Urinary bladder (tissue), 4 donors: Measurements from ENCODE around the gene ACOX2. TPM values are rescaled to one million over a fixed set of nuclear protein-coding genes. Genes with fewer than 3 reads are reported as not detected.

Experiments
- DNase-seq: peaks from one replicate; pipeline ENCODE4 v3.0.0-alpha.2; 2015; ENCODE audit errors: extremely low spot score
- H3K27ac ChIP-seq: one replicate; pipeline ENCODE4 v1.5.1; 2013; ENCODE audit warnings: low read depth, mild to moderate bottlenecking, moderate library complexity
- H3K36me3 ChIP-seq: one replicate; pipeline ENCODE4 v1.6.1; 2013; ENCODE audit warnings: mild to moderate bottlenecking, moderate library complexity; ENCODE audit not compliant: insufficient read depth
- H3K4me1 ChIP-seq: one replicate; pipeline ENCODE4 v1.6.1; 2013; ENCODE audit warnings: mild to moderate bottlenecking, moderate library complexity; ENCODE audit not compliant: insufficient read depth
- H3K4me3 ChIP-seq: one replicate; pipeline ENCODE4 v1.5.1; 2013; ENCODE audit warnings: low read depth, low read length
- WGBS: extraction: QIAGEN DNeasy Blood & Tissue Kit; methylation state at CpG from one replicate; pipeline ENCODE4 v1.1.7; 2013; 5-methylcytosine and 5-hydroxymethylcytosine counted together
- polyA plus RNA-seq: library from polyadenylated mRNA; stranded (reverse); fragments of 200-250 nt; gene quantifications from one replicate; pipeline ENCODE4 v1.2.3, GENCODE V29; 2013
- total RNA-seq: library from RNA; depleted of rRNA; stranded (reverse); fragments of >200 nt; gene quantifications from one replicate; pipeline ENCODE4 v1.2.3, GENCODE V29; 2014
- donor health status: healthy with polysubstance abuse.
- donor health status: healthy.

ACOX2 gene
- total and polyA plus RNA-seq, 2 donors: 25.7 to 28.8 TPM

DNA sequence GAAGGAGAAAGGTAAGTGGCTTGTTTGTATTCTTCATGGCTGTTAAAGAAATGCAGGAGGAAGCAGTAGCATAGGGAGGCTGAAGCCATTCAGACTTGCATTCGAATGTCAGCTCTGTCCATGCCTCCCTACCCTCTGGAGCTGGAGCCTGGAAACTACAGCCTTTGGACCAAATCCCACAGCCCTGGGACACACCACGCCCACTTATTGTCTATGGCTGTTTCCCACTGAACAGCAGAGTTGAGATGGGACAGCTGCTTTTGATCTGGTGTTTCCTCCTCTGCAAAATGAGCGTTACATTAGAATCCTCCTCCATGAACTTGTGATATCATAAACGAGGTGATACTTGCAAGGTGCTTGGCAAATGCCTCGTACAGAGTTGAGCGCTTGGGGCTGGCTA is 36.6 kb upstream of the ACOX2 start:
- H3K27ac ChIP-seq: no peak overlapping the region
- no peak overlapping the region for H3K4me3 ChIP-seq
- DNase-seq: peak; percentile 46
- H3K4me1 ChIP-seq: no peaks in the 10 kb centered on the region
- H3K36me3 ChIP-seq: no peaks in the 10 kb centered on the region
- WGBS: 43% methylated on average over 6 of the region's 6 CpGs

DNA sequence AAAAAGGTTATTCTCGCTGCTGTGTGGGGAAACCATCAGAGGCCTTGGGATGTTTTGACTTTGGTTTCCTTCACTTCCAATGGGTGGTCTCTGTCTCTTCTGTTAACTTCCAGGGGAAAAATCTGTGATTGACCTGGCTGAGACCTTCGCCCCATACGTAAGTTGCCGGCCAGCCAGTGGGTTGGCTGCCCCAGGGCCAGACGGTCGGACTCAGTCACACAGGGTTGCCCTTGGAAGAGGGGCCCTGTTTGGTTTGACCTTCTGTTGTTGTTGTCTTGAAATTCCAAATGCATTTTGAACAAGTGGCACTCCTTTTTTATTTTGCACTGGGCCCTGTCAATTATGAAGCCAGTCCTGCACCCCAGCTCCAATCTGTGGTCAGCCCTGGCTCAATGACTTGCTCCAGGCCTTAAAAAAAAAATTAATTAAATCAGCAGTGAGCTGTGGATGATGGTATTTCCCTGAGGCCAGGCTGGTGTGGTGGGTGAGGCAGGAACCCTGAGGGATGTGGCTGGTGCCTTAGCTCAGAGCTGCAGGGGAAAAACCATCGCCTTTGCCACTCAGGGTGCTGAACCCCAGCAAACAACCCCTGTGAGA is 35.7 kb upstream of the ACOX2 start:
- no peak for DNase-seq
- WGBS: 94% methylated on average over 7 of the region's 7 CpGs
- no peaks in the 10 kb centered on the region for H3K36me3 ChIP-seq
- H3K4me1 ChIP-seq: no peaks in the 10 kb centered on the region
- H3K4me3 ChIP-seq: no peak overlapping the region
- no peak overlapping the region for H3K27ac ChIP-seq

DNA sequence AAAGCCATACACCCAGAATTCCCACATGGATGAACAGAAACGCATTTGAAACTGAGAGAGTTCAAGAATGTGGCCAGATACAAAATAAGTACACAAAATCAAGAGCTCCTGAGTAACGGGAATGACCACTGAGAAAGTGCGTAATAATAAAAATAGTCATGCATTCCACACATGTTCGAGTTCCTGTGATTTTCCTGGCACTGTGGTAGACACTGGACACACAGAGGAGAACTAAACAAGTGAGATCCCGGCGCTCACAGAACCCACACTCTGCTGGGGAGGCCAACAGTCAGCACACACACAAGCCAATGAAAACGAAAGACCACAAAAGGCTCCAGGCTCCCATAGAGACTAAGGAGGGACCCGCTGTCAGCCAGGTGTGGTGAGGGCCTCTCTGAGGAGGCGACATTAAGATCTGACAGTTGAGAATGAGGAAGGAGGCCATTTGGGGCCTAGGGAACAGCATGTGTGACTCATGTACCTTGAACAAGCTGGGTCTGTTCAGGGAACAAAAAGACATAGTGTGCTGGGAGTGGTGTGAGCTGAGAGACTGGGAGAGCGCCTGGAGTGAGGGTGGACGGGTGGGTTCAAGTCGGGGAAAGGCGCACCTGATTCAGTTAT is 35.1 kb upstream of the ACOX2 start:
- Histone ChIP-seq H3K4me3 (no peak overlapping the region), H3K27ac (no peak overlapping the region), H3K4me1 (no peaks in the 10 kb centered on the region), H3K36me3 (no peaks in the 10 kb centered on the region)
- WGBS: 86% methylated on average over 13 of the region's 13 CpGs
- DNase-seq: no peak

DNA sequence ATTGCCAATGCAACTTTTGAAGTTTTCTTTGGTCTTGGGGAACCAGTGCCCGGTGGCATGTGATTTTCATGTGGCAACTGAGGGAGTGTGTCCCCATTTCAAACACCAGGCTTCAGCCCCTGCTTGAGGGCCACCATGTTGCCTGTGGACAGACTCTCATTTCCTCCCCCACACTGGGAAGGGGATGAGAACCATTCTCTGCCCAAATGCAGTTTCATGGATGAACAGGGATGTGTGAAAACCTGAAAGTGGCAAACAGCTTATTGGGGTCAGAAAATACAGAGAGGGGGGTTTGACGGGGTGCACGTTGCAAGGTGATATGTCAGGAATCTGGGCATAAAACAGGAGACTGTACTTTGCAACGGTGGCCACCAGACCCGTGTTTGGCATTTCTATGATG is 33.9 kb upstream of the ACOX2 start:
- no peak for DNase-seq
- H3K4me1 ChIP-seq: no peaks in the 10 kb centered on the region
- H3K27ac ChIP-seq: no peak overlapping the region
- H3K36me3 ChIP-seq: no peaks in the 10 kb centered on the region
- 91% methylated on average over 5 of the region's 5 CpGs for WGBS
- no peak overlapping the region for H3K4me3 ChIP-seq

DNA sequence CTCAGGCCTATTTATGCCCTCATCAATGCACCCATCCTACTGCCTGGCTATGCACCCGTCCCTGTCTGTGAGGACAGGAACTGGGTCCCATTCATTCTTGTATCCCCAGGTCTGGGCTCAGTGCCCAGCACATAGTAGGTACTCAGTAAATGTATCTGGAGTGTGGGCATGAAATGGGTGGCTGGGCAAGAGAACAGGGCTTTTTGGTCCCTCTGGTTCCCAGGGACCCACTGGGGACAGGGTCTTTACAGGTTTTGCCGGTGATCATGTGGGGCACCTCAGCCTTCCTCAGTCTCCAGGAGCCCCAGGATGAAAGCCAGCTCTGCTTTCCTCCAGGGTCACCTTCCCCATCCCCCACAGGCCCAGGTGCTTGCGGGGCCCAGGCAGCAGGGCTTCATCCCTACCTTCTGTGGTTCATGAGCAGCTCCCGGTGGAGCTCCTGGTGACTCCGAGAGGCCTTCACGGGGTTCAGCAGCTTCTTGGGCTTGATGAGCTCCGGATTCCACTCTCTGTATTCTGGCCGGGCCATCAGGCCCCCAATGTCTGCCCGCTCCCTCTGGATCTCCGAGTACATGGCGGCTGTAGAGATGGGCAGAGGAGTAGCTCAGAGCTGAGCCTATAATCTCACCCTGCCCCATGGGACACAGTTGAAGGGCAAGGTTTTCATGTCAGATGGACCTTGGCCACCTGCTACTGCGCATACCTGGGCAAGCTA is 32.5 kb upstream of the ACOX2 start:
- Histone ChIP-seq H3K4me3 (no peak overlapping the region), H3K36me3 (no peaks in the 10 kb centered on the region), H3K4me1 (no peaks in the 10 kb centered on the region), H3K27ac (no peak overlapping the region)
- WGBS: 92% methylated on average over 12 of the region's 12 CpGs
- DNase-seq: no peak

DNA sequence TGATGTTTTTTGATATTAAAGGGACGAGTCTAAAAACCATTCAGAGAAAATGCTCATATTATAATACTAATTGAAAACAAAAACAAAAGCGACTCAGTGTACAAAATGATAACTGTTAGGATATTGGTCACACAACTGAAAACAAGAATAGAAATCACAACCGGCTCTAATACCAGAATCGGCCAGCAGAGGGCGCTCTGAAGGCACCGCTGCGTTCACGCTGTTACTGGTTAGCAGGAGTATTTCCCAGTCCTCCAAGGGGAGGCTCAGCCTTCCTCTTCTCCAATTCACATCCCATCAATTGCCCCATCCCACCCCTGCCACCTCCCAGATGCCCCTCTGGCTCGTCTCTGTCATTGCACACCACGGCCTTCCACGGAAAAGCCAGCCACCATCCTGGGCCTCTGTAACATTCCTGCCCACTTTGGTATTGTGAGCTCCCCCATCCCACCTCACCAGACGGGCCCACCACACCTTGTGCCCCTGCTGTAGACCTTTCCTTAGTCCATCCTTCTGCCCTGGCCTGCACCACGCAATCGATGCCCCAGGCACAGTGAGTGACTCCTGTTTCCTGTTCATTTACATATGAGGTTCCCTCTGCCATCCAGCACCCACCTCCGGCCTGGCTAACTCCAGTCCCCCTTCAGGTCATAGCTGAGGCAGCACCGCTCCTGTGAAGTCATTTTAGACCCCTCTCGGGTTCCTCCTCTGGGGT is 31.7 kb upstream of the ACOX2 start:
- DNase-seq: no peak
- Histone ChIP-seq H3K36me3 (no peaks in the 10 kb centered on the region), H3K4me1 (no peaks in the 10 kb centered on the region), H3K4me3 (no peak overlapping the region), H3K27ac (no peak overlapping the region)
- WGBS: 33% methylated on average over 17 of the region's 17 CpGs

DNA sequence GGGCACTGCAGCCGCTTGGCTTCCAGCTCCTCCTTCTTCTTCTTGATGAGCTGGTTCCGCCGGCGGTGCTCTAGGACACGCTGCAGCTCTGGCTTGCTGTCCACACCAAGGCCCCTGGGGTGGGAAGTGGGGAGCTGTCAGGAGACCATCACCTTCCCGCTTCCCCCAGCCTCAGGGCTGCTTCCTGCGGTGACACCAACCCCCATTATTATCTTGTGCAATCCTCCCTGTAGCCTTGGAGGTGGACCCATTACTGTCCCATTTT is 30.2 kb upstream of the ACOX2 start:
- WGBS: 88% methylated on average over 7 of the region's 7 CpGs
- H3K4me3 ChIP-seq: no peak overlapping the region
- H3K27ac ChIP-seq: no peak overlapping the region
- no peaks in the 10 kb centered on the region for H3K36me3 ChIP-seq
- DNase-seq: no peak
- no peaks in the 10 kb centered on the region for H3K4me1 ChIP-seq

DNA sequence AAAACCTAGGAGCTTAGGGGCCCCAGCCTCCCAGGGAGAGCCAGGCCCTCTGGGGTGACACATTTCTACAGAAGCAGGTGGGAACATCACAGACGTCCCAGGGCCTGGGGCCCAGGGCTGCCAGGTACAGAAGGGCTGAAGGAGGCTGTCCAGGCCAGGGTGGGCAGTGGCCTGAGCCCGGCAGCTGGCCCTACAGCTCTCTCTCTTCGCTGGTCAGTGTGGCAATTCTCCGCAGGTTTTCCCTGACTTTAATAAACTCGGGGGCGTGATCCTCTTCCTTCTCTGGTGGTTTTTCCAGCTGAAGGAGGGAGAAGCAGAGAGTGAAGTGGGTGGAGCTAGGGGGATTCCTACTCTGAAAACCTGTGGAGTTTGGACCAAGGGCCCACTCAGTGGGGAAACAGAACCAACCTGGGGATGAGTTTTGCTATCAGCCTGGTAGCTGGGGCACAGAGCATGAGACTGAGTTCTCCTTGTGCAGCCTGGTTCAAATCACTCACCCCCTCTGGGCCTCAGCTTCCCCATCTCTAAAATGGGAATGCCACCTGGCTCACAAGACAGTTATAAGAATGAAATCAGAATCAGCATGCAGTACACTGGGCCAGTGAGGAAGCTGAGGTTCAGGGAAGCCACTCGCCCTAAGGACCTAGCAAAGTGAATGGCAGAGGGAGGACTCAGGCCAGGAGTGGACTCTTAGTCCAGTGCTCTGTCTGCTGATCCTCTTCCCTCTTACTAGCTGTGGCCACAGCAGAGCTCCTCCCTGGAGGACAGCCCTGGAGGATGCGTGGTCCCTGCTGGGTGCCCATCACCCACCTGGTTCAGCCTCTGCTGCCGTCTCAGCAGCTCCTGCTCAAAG is 29.6 kb upstream of the ACOX2 start:
- 88% methylated on average over 9 of the region's 9 CpGs for WGBS
- no peak for DNase-seq

DNA sequence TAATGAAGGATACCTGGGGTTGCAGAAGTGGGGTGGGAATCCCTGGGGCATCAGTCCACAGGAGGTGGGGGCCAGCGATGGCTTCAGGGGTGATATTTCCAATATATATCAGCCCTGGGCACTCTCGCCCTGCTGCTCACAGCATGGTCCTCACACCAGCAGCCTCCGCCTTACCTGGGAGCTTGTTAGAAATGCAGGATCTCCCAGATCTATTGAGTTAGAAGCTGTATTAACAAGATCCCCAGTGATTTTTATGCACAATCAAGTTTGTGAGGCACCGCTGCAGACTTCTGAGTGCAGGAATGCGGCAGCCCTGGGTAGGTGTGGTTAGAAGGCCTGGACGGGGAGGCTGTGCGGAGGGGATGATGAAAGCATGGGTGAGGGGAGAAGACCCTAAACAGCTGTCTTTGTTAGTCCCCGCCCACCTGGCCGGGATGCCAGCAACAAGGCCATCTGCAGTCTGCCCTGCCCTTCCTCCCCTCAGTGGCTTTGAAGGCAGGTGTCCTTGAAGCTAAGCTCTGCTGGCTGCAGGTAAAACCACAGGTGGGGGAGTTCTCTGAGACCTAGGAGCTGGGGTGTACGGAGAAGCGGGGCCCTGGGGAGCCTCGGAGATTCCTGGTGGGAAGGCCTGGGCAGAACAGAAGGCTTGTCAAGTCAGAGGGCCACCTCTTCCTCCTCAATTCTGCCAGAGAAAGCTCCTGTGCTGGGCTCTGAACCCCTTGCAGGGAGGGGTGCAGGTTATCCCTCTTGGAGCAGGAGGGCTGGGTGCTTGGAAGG is 28.8 kb upstream of the ACOX2 start:
- H3K27ac ChIP-seq: no peak overlapping the region
- WGBS: 87% methylated on average over 12 of the region's 12 CpGs
- H3K4me3 ChIP-seq: no peak overlapping the region
- DNase-seq: no peak
- H3K36me3 ChIP-seq: no peaks in the 10 kb centered on the region
- no peaks in the 10 kb centered on the region for H3K4me1 ChIP-seq

More for the DNA sequence above, 29.6 kb upstream of the ACOX2 start:
- H3K4me3 ChIP-seq: no peak overlapping the region
- no peaks in the 10 kb centered on the region for H3K36me3 ChIP-seq
- H3K27ac ChIP-seq: no peak overlapping the region
- no peaks in the 10 kb centered on the region for H3K4me1 ChIP-seq

DNA sequence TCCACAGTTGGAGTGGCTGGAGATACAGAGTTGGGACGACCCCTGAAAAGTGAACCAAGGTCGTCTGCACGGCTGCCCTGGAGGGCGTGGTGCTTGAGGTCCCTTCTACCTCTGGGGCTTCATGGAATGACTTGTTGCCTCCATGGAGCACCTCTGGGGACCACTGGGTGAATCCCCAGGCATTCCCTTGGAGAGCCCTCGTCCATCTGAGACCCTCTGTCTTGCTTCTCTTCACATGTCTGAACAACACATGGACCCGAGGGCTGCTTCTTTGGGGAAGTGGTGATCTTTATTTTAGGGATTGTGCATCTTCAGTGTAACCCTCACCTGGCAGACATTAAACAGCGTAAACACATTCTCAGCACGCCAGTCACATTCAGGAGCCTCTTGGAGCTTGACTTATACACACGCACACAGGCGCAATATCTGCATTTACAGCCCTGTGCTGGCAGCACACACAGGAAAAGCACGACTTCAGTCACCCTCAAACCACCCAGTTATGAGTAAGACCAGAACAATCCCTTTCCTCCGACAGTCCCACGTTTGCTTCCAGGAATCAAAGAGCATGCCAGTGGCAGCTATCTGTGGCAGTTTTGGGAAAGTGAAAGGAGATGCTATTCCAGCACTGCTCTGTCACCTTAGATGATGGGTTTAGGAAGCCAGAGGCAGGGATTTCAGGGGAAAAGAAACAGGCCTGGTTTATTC is 27.6 kb upstream of the ACOX2 start:
- WGBS: 68% methylated on average over 13 of the region's 13 CpGs
- no peak overlapping the region for H3K27ac ChIP-seq
- no peaks in the 10 kb centered on the region for H3K36me3 ChIP-seq
- no peak for DNase-seq
- no peaks in the 10 kb centered on the region for H3K4me1 ChIP-seq
- no peak overlapping the region for H3K4me3 ChIP-seq

DNA sequence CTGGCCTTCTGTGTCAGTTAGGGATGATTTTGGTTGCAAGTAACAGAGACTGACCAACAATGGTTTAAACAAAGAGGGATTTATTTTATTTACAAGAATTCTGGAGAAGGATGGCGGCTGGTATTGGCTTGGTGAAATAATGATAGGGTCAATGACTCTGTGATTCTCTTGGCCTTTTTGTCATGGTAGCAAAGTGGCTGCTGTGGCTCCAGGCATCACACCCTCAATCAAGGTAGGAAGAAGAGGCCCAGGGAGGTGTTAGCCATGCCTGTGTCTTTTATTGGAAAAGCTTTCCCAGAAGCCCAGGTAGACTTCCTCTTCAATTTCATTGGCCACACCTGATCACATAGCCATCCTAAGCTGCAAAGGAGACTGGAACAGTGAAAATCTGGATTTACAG is 27.1 kb upstream of the ACOX2 start:
- Histone ChIP-seq H3K4me1 (no peaks in the 10 kb centered on the region), H3K36me3 (no peaks in the 10 kb centered on the region), H3K27ac (no peak overlapping the region), H3K4me3 (no peak overlapping the region)
- no peak for DNase-seq
- WGBS: 96% methylated on average over 1 of the region's 1 CpG

DNA sequence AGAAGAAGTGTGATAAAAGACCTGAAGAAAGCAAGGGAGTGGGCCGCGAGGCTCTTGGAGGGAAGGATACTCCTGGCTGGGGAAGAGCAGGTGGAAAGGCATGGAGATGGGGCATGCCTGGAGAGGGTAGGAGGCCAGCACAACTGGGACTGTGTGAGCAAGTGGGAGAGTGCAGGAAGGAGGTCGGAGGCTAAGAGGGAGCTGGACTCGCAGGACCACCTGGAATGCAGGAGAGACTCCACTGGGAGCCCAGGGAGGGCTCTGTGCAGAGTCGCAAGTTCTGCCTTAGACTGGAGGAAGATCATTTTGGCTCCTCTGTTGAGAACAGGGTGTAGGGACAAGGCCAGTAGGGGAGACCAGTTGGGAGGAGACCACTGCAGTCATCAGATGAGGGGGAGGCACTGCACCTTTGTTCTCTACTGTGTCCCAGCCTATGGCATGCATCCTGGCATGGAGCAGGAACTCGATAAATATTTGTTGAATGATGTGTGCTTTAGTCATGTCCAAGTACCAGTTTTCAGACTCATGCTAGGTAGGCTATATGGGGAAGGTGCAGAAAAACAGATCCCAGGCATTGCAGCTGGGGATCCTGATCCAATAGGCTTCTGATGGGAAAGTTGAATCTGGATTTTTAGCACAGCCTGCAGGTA is 26.5 kb upstream of the ACOX2 start:
- no peak overlapping the region for H3K27ac ChIP-seq
- no peaks in the 10 kb centered on the region for H3K36me3 ChIP-seq
- 95% methylated on average over 6 of the region's 6 CpGs for WGBS
- no peak overlapping the region for H3K4me3 ChIP-seq
- no peaks in the 10 kb centered on the region for H3K4me1 ChIP-seq
- no peak for DNase-seq
